Hepatocyte (in vitro differentiated cells): ENCODE measurements around the gene TMEM144.

ENCODE experiments used
- EZH2 ChIP-seq: fragments of 200-600 bp; sonication (generic); IDR thresholded peaks from 2 replicates; pipeline ENCODE4 v1.6.1; 2016; ENCODE audit warnings: antibody characterized with exemption, mild to moderate bottlenecking, borderline replicate concordance
- EZH2phosphoT487 ChIP-seq: fragments of 200-600 bp; sonication (generic); IDR thresholded peaks from one replicate; pipeline ENCODE4 v1.6.1; 2018; ENCODE audit warnings: antibody characterized with exemption, mild to moderate bottlenecking, low read depth, moderate library complexity; ENCODE audit not compliant: unreplicated experiment, severe bottlenecking

GRCh38 chr4:158250321-158250720 lies 40.0 kb downstream of the TMEM144 start:
- no peak for TF ChIP-seq EZH2phosphoT487
- no peak for TF ChIP-seq EZH2
